NCI-H524 treated with DMSO at 0.1 percent for 48 hours (cell line): ENCODE data around the gene ACR.

Source experiments
- DNase-seq: peaks from one replicate; lab custom pipeline; 2025; lab: John Stamatoyannopoulos, UW

The ACR gene

GRCh38 chr22:50717709-50718351 is 20.2 kb upstream of the ACR start:
- DNase-seq = no peak

GRCh38 chr22:50718352-50718709 is 19.7 kb upstream of the ACR start:
- DNase-seq = no peak

- no peak for DNase-seq
These were observed 18.1 kb upstream of the ACR start for GRCh38 chr22:50719814-50720300.

- DNase-seq = no peak
These were observed 17.4 kb upstream of the ACR start for GRCh38 chr22:50720301-50721256.

- no peak for DNase-seq
These were observed 16.7 kb upstream of the ACR start for GRCh38 chr22:50721257-50721844.

GRCh38 chr22:50722048-50722701 is 15.8 kb upstream of the ACR start:
- no peak for DNase-seq

- DNase-seq = no peak
These were observed 15.1 kb upstream of the ACR start for GRCh38 chr22:50722716-50723428.

GRCh38 chr22:50723991-50724390 is 14.0 kb upstream of the ACR start:
- DNase-seq = no peak

GRCh38 chr22:50724616-50725015 is 13.4 kb upstream of the ACR start:
- DNase-seq = no peak

- DNase-seq = no peak
These were observed 12.4 kb upstream of the ACR start for GRCh38 chr22:50725597-50725996.

- no peak for DNase-seq
These were observed 11.2 kb upstream of the ACR start for GRCh38 chr22:50726643-50727340.

- DNase-seq = no peak
These were observed 10.1 kb upstream of the ACR start for GRCh38 chr22:50727678-50728522.

GRCh38 chr22:50728523-50728931 is 9.5 kb upstream of the ACR start:
- no peak for DNase-seq

GRCh38 chr22:50729391-50730012 is 8.5 kb upstream of the ACR start:
- DNase-seq = no peak

GRCh38 chr22:50730013-50730891 is 7.8 kb upstream of the ACR start:
- no peak for DNase-seq

GRCh38 chr22:50730941-50731661 is 6.9 kb upstream of the ACR start:
- DNase-seq = no peak

- DNase-seq = no peak
These were observed 6.0 kb upstream of the ACR start for GRCh38 chr22:50731811-50732624.
